IPS-20b (cell line): Measurements from ENCODE around the gene MYH7B.

Experiments used
- H3K27ac ChIP-seq: one replicate; pipeline ENCODE4 v1.5.1; 2013; ENCODE audit warnings: low read length
- H3K27me3 ChIP-seq: 2 replicates; pipeline ENCODE4 v1.6.1; 2013; ENCODE audit warnings: mild to moderate bottlenecking, low read length, inconsistent platforms; ENCODE audit not compliant: insufficient read depth
- H3K36me3 ChIP-seq: 2 replicates; pipeline ENCODE4 v1.6.1; 2013; ENCODE audit warnings: low read depth, mild to moderate bottlenecking, inconsistent platforms, low read length, moderate library complexity; ENCODE audit not compliant: insufficient read depth
- H3K4me1 ChIP-seq: 2 replicates; pipeline ENCODE4 v1.6.1; 2013; ENCODE audit warnings: mild to moderate bottlenecking, control low read depth, inconsistent platforms, low read length, moderate library complexity; ENCODE audit not compliant: insufficient read depth
- H3K4me3 ChIP-seq: 2 replicates; pipeline ENCODE4 v1.5.1; 2013; ENCODE audit warnings: mild to moderate bottlenecking, low read length, inconsistent platforms
- H3K9ac ChIP-seq: 2 replicates; pipeline ENCODE4 v1.6.1; 2013; ENCODE audit warnings: low read depth, mild to moderate bottlenecking, inconsistent platforms, low read length, moderate library complexity
- H3K9me3 ChIP-seq: 2 replicates; pipeline ENCODE4 v1.6.1; 2013; ENCODE audit warnings: mild to moderate bottlenecking, low read depth, low read length, inconsistent platforms; ENCODE audit not compliant: insufficient read depth

Gene MYH7B

GRCh38 chr20:35003211-35004031 is 47.8 kb downstream of the MYH7B start:
- H3K9me3 ChIP-seq, result no peaks in the 10 kb centered on the region
- H3K9ac ChIP-seq, result no peak overlapping the region
- no peak overlapping the region for H3K27ac ChIP-seq
- H3K4me3 ChIP-seq, result no peak overlapping the region
- H3K4me1 ChIP-seq, result no peaks in the 10 kb centered on the region
- H3K36me3 ChIP-seq, result peaks cover 86% of the 10 kb centered on the region
- no peaks in the 10 kb centered on the region for H3K27me3 ChIP-seq

GRCh38 chr20:35004051-35004725 is 48.5 kb downstream of the MYH7B start:
- Histone ChIP-seq H3K4me3 (no peak overlapping the region), H3K4me1 (no peaks in the 10 kb centered on the region), H3K27ac (no peak overlapping the region), H3K36me3 (peaks cover 93% of the 10 kb centered on the region), H3K9me3 (no peaks in the 10 kb centered on the region), H3K27me3 (no peaks in the 10 kb centered on the region), H3K9ac (no peak overlapping the region)

GRCh38 chr20:35004749-35005462 is 49.2 kb downstream of the MYH7B start:
- Histone ChIP-seq H3K4me3 (no peak overlapping the region), H3K9me3 (no peaks in the 10 kb centered on the region), H3K9ac (no peak overlapping the region), H3K4me1 (no peaks in the 10 kb centered on the region), H3K27ac (no peak overlapping the region), H3K27me3 (no peaks in the 10 kb centered on the region), H3K36me3 (peaks cover 98% of the 10 kb centered on the region)
